Stimulated activated memory B cell treated with anti-CD40 and anti-IgM and Interleukin-4, amounts not matched to agents 10 μg/mL and 1 μg/mL and 100 μg/mL, for 72 hours (primary cell): ENCODE results near the gene ALDH8A1.

Source experiments
- ATAC-seq: fragments of 150-1000 bp; cut with Tn5 transposase; 2 replicates; pipeline ENCODE4 v1.10.0; 2021
- H3K27ac Mint-ChIP-seq: one replicate; pipeline ENCODE4 v1.8.0; 2022; ENCODE audit warnings: mild to moderate bottlenecking, mixed read lengths
- H3K27me3 Mint-ChIP-seq: one replicate; pipeline ENCODE4 v1.8.0; 2022; ENCODE audit warnings: mixed read lengths
- H3K36me3 Mint-ChIP-seq: one replicate; pipeline ENCODE4 v1.8.0; 2022; ENCODE audit warnings: mixed read lengths
- H3K4me1 Mint-ChIP-seq: one replicate; pipeline ENCODE4 v1.8.0; 2022; ENCODE audit warnings: mixed read lengths
- H3K4me3 Mint-ChIP-seq: one replicate; pipeline ENCODE4 v1.8.0; 2022; ENCODE audit warnings: mild to moderate bottlenecking, moderate library complexity, mixed read lengths
- H3K9me3 Mint-ChIP-seq: one replicate; pipeline ENCODE4 v1.8.0; 2022; ENCODE audit warnings: mixed read lengths

ALDH8A1 gene

DNA sequence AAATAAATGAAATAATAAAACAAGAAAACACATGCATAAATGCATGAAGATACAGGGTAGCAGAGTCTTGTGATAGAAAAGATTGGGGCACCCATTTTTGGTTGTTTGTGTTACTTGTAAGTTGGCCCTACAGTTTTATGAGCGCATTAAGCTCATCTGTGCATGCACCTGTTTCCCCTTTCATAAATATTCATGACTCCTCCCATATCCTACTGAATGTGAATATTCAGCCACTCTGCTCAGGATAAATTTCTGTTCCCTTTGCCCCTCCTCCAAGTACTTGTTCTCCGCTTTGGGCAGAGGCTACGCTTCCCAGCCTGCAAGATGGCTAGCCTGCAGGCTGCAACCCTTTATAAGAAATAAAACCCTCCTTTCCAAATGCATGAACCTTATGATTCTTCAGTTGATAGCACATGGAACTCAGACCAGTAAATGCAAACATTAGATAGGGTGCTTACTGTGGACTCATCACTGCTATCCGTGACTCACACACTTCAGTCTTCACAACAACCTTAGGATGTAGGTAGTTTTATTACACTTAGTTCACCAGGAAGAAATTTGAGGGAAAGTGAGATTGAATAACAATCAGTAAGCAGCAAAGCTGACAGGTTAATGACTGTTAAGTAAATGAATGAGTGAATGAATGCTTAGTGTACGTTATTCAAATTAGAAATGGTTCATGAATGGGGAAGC is 15.0 kb downstream of the ALDH8A1 start:
- no peaks in the 10 kb centered on the region for H3K36me3 Mint-ChIP-seq
- H3K27ac Mint-ChIP-seq = no peak overlapping the region
- H3K27me3 Mint-ChIP-seq = no peaks in the 10 kb centered on the region
- H3K4me3 Mint-ChIP-seq = no peak overlapping the region
- no peak for ATAC-seq
- peaks cover 7% of the 10 kb centered on the region for H3K4me1 Mint-ChIP-seq
- no peaks in the 10 kb centered on the region for H3K9me3 Mint-ChIP-seq

DNA sequence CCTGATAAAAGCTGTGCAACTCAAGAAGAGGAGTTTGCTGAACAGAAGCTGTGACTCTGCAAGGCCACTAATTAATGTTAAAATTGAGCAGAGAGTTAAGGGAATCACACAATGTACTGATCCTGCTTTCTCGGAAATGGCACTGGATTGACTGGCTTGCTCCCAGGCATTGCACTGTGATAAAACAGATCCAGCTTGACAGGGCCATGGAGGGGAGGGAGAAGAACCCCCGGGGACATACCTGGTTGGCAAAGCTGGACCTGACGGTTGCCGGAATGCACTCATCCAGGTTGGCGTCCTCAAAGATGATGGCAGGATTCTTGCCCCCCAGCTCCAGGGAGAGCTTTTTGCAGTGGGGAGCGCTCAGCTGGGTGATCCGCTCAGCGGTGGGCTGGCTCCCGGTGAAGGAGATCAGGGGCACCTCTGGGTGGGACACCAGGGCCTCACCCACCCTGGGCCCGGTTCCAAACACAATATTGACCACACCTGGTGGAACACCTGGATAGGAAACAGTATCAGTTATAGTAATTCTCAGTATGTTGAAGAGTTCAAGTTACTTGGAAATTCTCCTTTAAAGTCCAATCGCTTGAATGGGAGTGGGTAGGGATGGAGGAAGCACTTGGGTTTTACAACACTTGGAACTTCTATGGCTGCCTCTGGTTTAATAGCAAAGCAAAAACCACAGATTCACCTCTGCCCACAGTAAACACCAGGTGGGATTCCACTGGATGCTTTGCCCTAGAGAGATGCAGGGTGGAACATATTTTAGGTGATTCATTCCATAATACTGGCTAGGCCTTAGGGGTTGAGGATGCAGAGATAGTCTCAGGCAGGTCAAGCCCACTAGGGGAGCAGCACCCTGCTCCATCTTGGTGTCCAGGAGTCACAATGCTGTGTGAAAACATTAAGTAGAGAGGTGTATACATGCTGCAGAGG is 17.1 kb downstream of the ALDH8A1 start:
- Mint-ChIP-seq H3K27ac (no peak overlapping the region), H3K9me3 (no peaks in the 10 kb centered on the region), H3K36me3 (no peaks in the 10 kb centered on the region), H3K27me3 (no peaks in the 10 kb centered on the region), H3K4me3 (no peak overlapping the region), H3K4me1 (no peaks in the 10 kb centered on the region)
- ATAC-seq = no peak

DNA sequence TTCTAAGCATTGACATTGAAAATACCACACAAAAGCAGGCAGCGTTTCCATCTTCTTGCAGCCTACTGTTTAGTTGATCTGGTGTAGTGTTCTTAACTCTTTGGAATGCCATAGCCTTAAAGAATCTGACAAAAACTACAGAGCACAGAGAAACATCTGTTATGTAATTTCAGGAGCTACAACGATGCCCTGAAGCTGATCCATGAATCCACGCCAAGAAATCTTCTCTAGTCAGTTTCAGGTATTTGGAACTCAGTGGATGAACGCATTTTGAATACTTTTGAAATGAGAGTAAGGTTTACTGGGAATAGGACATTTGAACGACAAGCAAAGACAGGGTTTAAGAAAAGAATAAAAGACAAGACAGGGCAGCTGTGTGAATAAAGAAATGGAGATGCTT is 17.8 kb downstream of the ALDH8A1 start:
- ATAC-seq = no peak
- no peak overlapping the region for H3K4me3 Mint-ChIP-seq
- H3K27me3 Mint-ChIP-seq = no peaks in the 10 kb centered on the region
- H3K36me3 Mint-ChIP-seq = no peaks in the 10 kb centered on the region
- H3K4me1 Mint-ChIP-seq = no peaks in the 10 kb centered on the region
- H3K27ac Mint-ChIP-seq = no peak overlapping the region
- no peaks in the 10 kb centered on the region for H3K9me3 Mint-ChIP-seq

DNA sequence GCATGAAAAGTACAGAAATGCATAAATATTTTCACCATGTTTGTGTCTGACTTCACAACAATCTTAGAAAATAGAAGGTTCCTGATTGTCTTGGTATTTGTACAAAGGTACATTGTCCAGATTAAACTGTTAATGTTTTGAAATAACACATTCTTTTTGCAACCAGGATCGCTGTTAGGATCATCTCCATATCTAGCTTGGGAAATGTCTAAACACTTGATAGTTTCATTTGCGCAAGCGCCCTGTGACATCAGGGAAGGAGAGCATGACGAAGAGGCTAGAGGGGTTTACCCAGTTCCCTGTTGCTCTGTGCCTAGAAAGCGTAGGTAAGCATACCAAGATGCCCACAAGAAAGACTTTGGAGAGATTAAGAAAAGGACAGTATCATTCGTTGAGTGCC is 19.4 kb downstream of the ALDH8A1 start:
- Mint-ChIP-seq H3K27me3 (no peaks in the 10 kb centered on the region), H3K36me3 (no peaks in the 10 kb centered on the region), H3K4me1 (no peaks in the 10 kb centered on the region), H3K27ac (no peak overlapping the region), H3K4me3 (no peak overlapping the region), H3K9me3 (no peaks in the 10 kb centered on the region)
- no peak for ATAC-seq

DNA sequence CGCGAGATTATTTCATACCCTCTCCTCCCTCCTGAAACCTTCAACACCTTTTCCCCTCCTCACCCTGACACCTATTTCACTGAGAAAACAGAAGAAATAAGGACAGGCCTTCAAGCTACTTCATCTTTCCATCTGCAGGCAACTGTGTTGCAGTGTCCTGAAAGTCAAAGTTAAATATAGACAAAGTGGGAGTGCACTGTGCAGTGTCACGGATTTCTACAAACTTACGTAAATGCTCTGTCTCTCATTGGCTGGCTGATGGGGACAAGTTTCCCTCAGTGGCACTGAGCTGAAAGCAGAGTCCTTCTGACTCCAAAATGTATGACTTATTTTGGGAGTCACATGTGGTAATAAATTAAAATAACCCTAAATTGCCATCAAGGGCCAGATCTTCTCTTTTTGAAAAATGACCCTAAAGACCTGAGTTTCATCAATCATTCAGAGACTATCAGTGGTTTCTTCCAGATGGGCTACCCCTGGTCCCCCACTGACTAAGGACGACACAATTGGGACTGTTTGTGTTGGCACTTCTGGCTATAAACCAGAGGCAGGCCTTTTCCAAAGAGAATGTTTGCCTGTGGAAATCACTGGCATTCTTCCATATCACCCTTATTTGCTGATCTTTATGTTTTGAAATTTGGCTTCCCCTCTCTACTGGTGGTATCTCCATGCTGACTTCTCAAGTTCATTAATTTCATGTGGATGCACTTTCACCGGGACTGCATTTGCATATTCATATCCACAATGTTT is 21.6 kb downstream of the ALDH8A1 start:
- Mint-ChIP-seq H3K27ac (no peak overlapping the region), H3K36me3 (no peaks in the 10 kb centered on the region), H3K27me3 (no peaks in the 10 kb centered on the region), H3K4me1 (no peaks in the 10 kb centered on the region), H3K9me3 (no peaks in the 10 kb centered on the region), H3K4me3 (no peak overlapping the region)
- ATAC-seq = no peak

DNA sequence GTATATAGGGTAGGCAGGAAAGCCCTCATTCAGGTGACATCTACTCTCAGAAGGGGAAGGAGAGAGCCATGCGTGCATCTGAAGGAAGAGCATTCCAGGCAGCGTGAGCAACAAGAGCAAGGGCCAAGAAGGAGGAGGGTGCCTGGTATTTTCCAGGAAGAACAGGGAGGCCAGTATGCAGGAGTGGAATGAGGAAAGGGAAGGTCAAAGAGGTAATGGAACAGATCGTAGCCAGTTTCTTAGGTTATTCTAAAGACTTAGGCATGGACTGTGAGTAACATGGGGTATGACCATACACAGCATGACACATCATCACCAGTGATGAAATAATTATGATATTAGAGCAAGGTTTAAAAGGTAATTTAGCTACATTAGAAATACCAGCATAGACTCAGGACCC is 24.1 kb downstream of the ALDH8A1 start:
- Mint-ChIP-seq H3K4me3 (no peak overlapping the region), H3K36me3 (no peaks in the 10 kb centered on the region), H3K4me1 (no peaks in the 10 kb centered on the region), H3K27me3 (no peaks in the 10 kb centered on the region), H3K9me3 (no peaks in the 10 kb centered on the region), H3K27ac (no peak overlapping the region)
- no peak for ATAC-seq

DNA sequence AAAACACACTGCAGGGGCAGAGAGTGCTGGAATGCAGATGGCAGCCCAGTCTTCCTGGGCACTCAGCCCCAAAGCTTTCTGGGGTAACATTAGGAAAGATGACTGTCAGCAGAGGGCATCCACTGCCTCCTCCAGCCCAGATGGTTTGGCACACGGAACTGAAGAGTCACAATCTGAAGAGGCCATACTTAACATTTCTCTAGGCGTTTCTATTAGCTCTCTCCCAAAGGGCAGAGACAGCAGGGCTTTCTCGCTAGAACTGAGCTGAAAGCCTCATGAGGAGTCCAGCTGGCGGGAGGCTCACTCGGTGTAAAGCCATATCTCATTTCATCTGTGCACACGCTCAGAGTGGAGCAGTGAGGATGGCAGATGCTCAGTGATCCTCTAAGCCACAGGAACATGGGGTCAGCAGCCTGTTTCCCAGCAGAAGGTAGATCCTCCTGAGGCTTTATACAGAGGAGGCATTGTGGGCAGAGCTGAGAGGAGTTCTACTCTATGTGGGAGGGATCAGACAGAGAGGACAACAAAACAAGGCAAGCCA is 28.1 kb downstream of the ALDH8A1 start:
- H3K4me3 Mint-ChIP-seq = no peak overlapping the region
- peak; percentile 31 for ATAC-seq
- H3K4me1 Mint-ChIP-seq = no peaks in the 10 kb centered on the region
- H3K27ac Mint-ChIP-seq = no peak overlapping the region
- no peaks in the 10 kb centered on the region for H3K36me3 Mint-ChIP-seq
- no peaks in the 10 kb centered on the region for H3K9me3 Mint-ChIP-seq
- H3K27me3 Mint-ChIP-seq = peaks cover 4% of the 10 kb centered on the region

DNA sequence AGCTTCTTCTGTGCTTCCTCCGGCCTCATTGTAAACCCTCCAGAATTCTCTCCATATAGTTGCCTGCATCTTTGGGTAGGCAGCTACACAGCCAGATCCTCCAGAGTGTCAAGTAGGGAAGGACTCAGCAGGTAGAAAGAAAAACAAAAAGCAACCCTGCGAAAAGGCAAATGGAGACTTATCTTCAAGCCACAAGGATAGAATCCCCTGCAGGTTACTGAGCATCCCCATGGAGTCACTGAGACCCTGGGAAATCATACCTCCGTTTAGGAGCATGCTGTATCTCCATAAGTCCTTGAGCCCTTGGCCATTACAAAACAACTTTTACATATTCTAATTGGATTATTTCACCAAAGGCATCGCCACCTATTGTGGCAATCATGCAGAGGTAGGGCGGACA is 28.6 kb downstream of the ALDH8A1 start:
- no peaks in the 10 kb centered on the region for H3K36me3 Mint-ChIP-seq
- no peaks in the 10 kb centered on the region for H3K4me1 Mint-ChIP-seq
- ATAC-seq = no peak
- H3K4me3 Mint-ChIP-seq = no peak overlapping the region
- no peaks in the 10 kb centered on the region for H3K9me3 Mint-ChIP-seq
- H3K27ac Mint-ChIP-seq = no peak overlapping the region
- H3K27me3 Mint-ChIP-seq = peaks cover 9% of the 10 kb centered on the region

DNA sequence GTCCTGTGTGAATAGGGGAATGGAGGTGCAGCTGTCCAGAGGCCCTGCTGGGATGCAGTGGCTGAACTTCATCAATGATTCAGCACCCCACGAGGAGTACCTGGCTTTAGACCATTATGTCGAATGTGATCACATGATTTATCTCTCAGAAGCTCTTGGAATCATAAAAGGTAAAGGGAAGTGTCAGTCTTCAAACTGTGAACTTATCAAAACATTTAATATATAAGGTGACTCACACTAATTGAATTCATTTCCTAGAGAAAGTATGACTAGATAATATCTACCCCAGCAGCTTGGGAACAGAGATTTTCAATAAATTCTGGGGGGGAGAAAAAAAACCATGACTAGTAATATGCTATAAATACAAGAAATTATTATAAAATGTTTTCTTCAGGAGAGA is 29.5 kb downstream of the ALDH8A1 start:
- Mint-ChIP-seq H3K9me3 (no peaks in the 10 kb centered on the region), H3K27ac (no peak overlapping the region), H3K27me3 (peaks cover 17% of the 10 kb centered on the region), H3K4me3 (no peak overlapping the region), H3K36me3 (no peaks in the 10 kb centered on the region), H3K4me1 (no peaks in the 10 kb centered on the region)
- ATAC-seq = no peak

DNA sequence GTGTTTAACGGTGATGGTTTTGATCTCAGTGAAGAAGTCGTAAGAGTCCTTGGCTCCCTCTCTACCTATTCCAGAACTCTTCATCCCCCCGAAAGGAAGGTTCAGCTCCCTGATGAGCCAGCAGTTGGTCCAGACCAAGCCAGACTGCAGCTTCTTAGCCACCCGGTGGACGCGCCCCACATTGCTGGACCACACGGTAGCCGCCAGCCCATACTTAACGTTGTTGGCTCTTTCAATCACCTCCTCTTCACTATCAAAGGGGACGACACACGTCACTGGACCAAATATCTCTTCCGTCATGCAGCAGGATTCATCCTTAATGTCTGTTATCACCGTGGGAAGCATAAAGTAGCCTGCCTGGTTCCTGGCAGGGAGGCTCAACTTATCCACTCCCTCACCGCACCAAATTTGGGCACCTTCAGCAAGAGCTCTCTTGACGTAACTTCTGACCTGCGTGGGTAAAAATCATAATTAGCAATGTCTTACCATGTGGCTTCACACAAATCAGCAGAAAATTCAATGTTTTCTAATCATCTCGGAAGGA is 31.4 kb downstream of the ALDH8A1 start:
- no peak overlapping the region for H3K27ac Mint-ChIP-seq
- H3K4me3 Mint-ChIP-seq = no peak overlapping the region
- peaks cover 4% of the 10 kb centered on the region for H3K9me3 Mint-ChIP-seq
- H3K36me3 Mint-ChIP-seq = no peaks in the 10 kb centered on the region
- peaks cover 18% of the 10 kb centered on the region for H3K27me3 Mint-ChIP-seq
- no peak for ATAC-seq
- H3K4me1 Mint-ChIP-seq = no peaks in the 10 kb centered on the region

DNA sequence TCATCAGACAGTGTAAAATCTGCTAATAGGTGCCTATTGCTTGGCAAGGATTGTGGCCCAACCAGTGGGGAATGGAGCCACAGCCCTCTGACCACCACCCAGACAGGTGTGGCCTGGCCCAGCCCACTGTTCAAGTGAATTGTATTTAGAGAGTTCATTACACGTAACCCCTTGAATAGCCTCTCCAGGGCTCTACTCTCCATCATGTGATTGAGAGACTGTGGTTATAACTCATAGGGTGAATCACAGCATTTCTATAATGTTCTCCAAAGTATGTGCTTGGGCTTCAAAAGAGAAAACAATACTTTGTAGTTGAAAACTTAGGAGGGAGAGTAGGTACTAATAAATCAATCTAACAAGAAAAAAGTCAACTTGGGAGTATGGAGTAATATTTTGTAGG is 38.4 kb downstream of the ALDH8A1 start:
- no peak overlapping the region for H3K4me3 Mint-ChIP-seq
- no peak for ATAC-seq
- peaks cover 4% of the 10 kb centered on the region for H3K9me3 Mint-ChIP-seq
- H3K36me3 Mint-ChIP-seq = no peaks in the 10 kb centered on the region
- H3K4me1 Mint-ChIP-seq = no peaks in the 10 kb centered on the region
- peaks cover 31% of the 10 kb centered on the region for H3K27me3 Mint-ChIP-seq
- H3K27ac Mint-ChIP-seq = no peak overlapping the region

DNA sequence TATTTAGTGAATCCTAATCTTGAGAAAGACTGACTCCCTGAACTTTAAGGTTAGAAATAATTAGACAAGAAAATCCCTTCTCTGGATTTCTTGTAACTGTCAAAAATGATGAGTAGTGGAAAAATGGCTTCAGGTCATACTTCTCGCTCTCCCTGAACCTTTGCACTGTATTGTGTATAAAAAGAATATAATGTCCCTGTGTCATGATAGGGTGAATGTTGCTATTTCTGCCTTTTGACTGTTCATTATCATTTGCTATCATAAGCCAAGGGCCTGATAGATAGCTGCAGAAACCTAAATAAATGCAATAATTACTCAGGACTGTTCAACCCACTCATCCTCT is 39.3 kb downstream of the ALDH8A1 start:
- Mint-ChIP-seq H3K4me1 (no peaks in the 10 kb centered on the region), H3K4me3 (no peak overlapping the region), H3K9me3 (peaks cover 4% of the 10 kb centered on the region), H3K27me3 (peaks cover 21% of the 10 kb centered on the region), H3K27ac (no peak overlapping the region), H3K36me3 (no peaks in the 10 kb centered on the region)
- no peak for ATAC-seq

DNA sequence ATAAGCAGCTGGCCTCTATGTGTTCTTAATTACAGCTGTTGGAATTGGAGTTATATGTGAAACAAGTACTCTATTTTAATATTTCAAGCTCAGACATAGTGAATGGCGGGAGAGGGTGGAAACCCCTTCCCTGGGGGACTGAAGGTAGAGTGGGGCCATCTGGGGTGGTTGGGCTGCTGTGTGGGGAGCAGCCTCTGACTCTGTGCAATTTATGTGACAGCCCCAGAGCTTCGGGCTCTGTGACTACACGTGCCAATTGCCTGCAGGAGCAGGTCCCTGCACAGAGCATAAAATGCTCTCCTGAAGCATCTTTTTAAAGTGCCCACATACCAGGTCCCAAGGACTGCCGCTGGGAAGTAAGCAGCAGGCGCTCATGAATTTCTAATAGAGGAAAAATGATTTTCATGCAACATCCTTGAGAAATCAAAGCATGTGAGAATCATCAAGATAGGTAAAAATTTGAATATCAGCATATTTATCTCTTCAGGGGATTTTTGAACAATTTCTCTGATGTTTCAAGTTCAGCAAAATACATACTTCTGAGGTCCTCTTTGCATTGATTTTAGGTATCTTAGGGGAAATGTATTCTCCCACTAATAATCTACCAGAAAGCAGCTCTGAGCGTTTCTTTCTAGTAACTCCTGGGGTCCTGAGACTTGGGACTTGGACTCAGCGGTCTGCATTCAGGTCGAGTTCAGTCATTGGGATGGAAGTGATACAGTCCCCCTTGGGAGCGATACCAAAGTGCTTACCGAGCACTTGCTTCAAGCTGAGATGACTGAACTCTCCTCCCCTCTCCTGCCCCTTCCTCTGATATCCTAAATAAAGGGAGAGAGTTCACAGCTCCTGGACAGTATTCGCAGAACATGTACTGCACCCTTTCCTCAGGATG is 40.0 kb downstream of the ALDH8A1 start:
- Mint-ChIP-seq H3K36me3 (no peaks in the 10 kb centered on the region), H3K27ac (no peak overlapping the region), H3K4me3 (no peak overlapping the region), H3K27me3 (peaks cover 18% of the 10 kb centered on the region), H3K4me1 (no peaks in the 10 kb centered on the region), H3K9me3 (peaks cover 4% of the 10 kb centered on the region)
- ATAC-seq = peak; percentile 48

DNA sequence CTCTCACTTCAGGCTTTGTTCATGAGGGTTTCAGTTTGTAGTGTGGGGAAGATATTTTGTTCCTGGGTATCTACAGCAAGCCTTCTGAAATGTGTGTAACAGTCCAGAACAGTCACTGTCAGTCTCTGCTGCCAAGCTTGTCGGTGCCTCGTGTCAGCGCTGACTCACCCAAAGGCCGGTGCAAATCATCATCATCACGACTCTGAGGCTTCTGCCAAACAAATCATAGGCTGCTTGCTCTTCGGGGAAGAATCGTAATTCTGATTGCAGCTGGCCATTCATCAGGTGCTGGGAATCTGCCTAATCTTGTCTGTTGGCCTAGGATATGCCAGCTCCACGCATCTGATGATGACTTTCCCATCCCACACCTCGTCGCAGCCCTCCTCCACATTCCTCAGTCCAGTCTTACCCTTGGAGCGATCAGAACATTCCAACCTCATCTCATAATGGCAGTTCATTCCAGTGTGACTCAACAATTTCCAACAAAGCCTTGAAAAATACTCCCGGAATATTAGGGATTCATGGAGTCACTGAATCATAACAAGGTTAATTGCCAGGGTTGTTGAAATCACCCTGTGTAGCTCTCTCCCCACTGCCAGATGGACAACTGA is 40.9 kb downstream of the ALDH8A1 start:
- Mint-ChIP-seq H3K4me1 (no peaks in the 10 kb centered on the region), H3K36me3 (no peaks in the 10 kb centered on the region), H3K9me3 (peaks cover 3% of the 10 kb centered on the region), H3K27me3 (peaks cover 18% of the 10 kb centered on the region), H3K27ac (no peak overlapping the region), H3K4me3 (no peak overlapping the region)
- ATAC-seq = no peak
